ENCODE measurements around the gene JPT2.

GRCh38 chr16:1741553-1742165, 63.6 kb downstream of the JPT2 start:
- TF ChIP-seq EZH2phosphoT487 (IDR thresholded peaks at IDR 0.05; ENCODE audit: low read depth, severe bottlenecking, unreplicated experiment), result no peak
- TF ChIP-seq CTCF (IDR thresholded peaks at IDR 0.05; ENCODE audit: poor library complexity), result no peak

All from hepatocyte (in vitro differentiated cells).